ENCODE results near the gene DCAF7. TPM values are rescaled to one million over a fixed set of nuclear protein-coding genes. Genes with fewer than 3 reads are reported as not detected.

DCAF7 gene
- total RNA-seq, 1 experiment from 2014 or later = 91.5 TPM

DNA sequence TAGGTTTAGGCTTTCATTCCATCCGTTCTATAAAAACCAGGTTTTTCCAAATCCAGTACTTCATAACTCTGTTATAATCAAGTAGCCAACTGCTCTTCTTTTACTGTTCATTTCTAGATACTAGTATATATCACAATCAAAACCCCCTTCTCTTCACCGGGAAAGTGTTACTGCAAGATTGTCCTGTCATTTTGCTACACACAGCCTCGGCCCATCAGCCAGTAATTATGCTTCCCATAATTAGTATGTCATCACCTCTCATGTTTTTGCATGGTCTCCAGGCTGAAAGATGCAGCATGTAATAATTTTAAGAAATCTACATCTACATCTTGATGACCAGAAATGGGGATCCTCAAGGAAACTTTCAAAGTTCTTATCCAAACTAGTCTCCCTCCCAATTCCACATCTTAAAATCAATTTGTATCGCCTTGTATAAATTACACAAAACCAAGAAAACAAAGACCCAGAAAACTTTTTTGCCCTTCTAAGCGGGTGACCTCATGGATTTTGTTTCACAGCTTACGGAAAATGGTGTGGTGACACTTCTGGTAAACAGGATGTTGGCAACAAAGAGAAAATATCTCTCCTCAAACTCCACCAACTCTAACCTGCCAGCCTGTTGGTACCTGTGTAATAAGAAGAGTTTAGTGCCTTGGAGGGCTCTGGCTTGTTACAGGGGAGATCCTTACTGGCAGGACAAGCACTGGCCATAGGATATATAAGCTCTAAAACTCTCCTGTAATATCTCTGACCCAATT lies 59.7 kb downstream of the DCAF7 start:
- ChIA-PET POLR2A (no interaction called here), CTCF (interaction anchor here (3.0 to 4.3 kb wide), 2 partner anchors 13 to 184 kb away, joined by 67 to 104 read pairs; partner anchors contain the start of gene MAP3K3)
- H3K4me3 Mint-ChIP-seq = no peak overlapping the region
- ATAC-seq (no peak), DNase-seq (ENCODE audit: low spot score) (no peak)
- no peaks in the 10 kb centered on the region for H3K9me3 Mint-ChIP-seq
- H3K36me3 Mint-ChIP-seq = peaks cover 35% of the 10 kb centered on the region
- H3K4me1 Mint-ChIP-seq = no peaks in the 10 kb centered on the region
- H3K27me3 Mint-ChIP-seq (ENCODE audit: low read depth) = no peaks in the 10 kb centered on the region
- H3K27ac Mint-ChIP-seq = no peak overlapping the region
- TF ChIP-seq OVOL2 (CRISPR knock-in tag; IDR thresholded peaks at IDR 0.05; ENCODE audit: borderline replicate concordance) = no peak
- no peak for TF ChIP-seq ZNF512 (CRISPR knock-in tag; IDR thresholded peaks at IDR 0.05; ENCODE audit: borderline replicate concordance)
- TF ChIP-seq IRF2 (CRISPR knock-in tag; IDR thresholded peaks at IDR 0.05; ENCODE audit: borderline replicate concordance, low read depth) = no peak
- no peak for TF ChIP-seq NFE2L1 (CRISPR knock-in tag; IDR thresholded peaks at IDR 0.05)
- TF ChIP-seq, protein P1, sequence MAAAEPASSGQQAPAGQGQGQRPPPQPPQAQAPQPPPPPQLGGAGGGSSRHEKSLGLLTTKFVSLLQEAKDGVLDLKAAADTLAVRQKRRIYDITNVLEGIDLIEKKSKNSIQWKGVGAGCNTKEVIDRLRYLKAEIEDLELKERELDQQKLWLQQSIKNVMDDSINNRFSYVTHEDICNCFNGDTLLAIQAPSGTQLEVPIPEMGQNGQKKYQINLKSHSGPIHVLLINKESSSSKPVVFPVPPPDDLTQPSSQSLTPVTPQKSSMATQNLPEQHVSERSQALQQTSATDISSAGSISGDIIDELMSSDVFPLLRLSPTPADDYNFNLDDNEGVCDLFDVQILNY (CRISPR knock-in tag; IDR thresholded peaks at IDR 0.05) = no peak
- no peak for TF ChIP-seq E2F4 (CRISPR knock-in tag; IDR thresholded peaks at IDR 0.05; ENCODE audit: borderline replicate concordance, low read depth)

GRCh38 chr17:63610854-63611253 lies 60.6 kb downstream of the DCAF7 start:
- no peak for DNase-seq (ENCODE audit: low spot score)
- no peak overlapping the region for H3K4me3 Mint-ChIP-seq
- H3K27me3 Mint-ChIP-seq (ENCODE audit: low read depth) = no peaks in the 10 kb centered on the region
- H3K4me1 Mint-ChIP-seq = no peaks in the 10 kb centered on the region
- H3K36me3 Mint-ChIP-seq = peaks cover 27% of the 10 kb centered on the region
- CTCF ChIA-PET = interaction anchor here (1.1 to 4.3 kb wide), 10 partner anchors 12 to 185 kb away, joined by 4 to 104 read pairs (median 20); partner anchors contain the start of genes ACE and MAP3K3
- H3K9me3 Mint-ChIP-seq = no peaks in the 10 kb centered on the region
- POLR2A ChIA-PET = no interaction called here
- TF ChIP-seq JUN (CRISPR knock-in tag; IDR thresholded peaks at IDR 0.05) (no peak), ZNF263 (CRISPR knock-in tag; IDR thresholded peaks at IDR 0.05; ENCODE audit: low read depth) (no peak), ETV6 (CRISPR knock-in tag; IDR thresholded peaks at IDR 0.05) (no peak), E2F4 (CRISPR knock-in tag; IDR thresholded peaks at IDR 0.05; ENCODE audit: borderline replicate concordance, low read depth) (no peak), KAT7 (CRISPR knock-in tag; IDR thresholded peaks at IDR 0.05; ENCODE audit: borderline replicate concordance) (no peak), IRF2 (CRISPR knock-in tag; IDR thresholded peaks at IDR 0.05; ENCODE audit: borderline replicate concordance, low read depth) (no peak), SOX15 (CRISPR knock-in tag; IDR thresholded peaks at IDR 0.05) (no peak), MXD4 (CRISPR knock-in tag; IDR thresholded peaks at IDR 0.05; ENCODE audit: borderline replicate concordance) (no peak)
- TF ChIP-seq, protein P2, sequence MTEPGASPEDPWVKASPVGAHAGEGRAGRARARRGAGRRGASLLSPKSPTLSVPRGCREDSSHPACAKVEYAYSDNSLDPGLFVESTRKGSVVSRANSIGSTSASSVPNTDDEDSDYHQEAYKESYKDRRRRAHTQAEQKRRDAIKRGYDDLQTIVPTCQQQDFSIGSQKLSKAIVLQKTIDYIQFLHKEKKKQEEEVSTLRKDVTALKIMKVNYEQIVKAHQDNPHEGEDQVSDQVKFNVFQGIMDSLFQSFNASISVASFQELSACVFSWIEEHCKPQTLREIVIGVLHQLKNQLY (CRISPR knock-in tag; IDR thresholded peaks at IDR 0.05) = no peak
- no peak for ATAC-seq
- H3K27ac Mint-ChIP-seq = no peak overlapping the region

DNA sequence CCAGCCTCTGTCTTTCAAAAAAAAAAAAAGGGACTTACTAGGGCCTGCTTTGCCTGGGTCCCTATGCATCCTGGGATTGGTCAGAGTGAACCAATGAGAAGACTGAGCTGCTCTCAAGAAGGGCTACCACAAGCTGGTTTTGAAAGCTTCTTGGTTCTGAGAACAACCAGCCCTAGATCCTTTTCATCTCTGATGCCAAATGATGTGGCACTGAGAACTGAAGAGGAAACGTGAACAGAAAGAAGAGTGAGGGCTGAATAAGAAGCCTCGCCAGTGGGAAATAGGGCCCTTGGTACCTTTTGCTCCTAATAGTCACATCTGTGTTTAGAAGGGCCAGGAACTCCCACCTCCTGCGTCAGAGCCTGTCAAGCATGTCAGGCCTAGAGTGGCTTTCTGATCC lies 61.1 kb downstream of the DCAF7 start:
- Mint-ChIP-seq H3K27ac (no peak overlapping the region), H3K9me3 (no peaks in the 10 kb centered on the region), H3K4me1 (no peaks in the 10 kb centered on the region), H3K36me3 (peaks cover 22% of the 10 kb centered on the region), H3K27me3 (ENCODE audit: low read depth) (no peaks in the 10 kb centered on the region), H3K4me3 (no peak overlapping the region)
- peak; percentile 46 for ATAC-seq
- DNase-seq (ENCODE audit: low spot score) = no peak
- ChIA-PET CTCF (interaction anchor here (0.6 to 4.3 kb wide), 43 partner anchors 8 to 193 kb away, joined by 3 to 104 read pairs (median 5); partner anchors contain the start of genes ACE, DCAF7, KCNH6 and MAP3K3), POLR2A (no interaction called here)
- TF ChIP-seq TCF7 (CRISPR knock-in tag; IDR thresholded peaks at IDR 0.05; ENCODE audit: low read depth) = no peak
- no peak for TF ChIP-seq SMAD4 (CRISPR knock-in tag; IDR thresholded peaks at IDR 0.05)
- TF ChIP-seq, protein P3, sequence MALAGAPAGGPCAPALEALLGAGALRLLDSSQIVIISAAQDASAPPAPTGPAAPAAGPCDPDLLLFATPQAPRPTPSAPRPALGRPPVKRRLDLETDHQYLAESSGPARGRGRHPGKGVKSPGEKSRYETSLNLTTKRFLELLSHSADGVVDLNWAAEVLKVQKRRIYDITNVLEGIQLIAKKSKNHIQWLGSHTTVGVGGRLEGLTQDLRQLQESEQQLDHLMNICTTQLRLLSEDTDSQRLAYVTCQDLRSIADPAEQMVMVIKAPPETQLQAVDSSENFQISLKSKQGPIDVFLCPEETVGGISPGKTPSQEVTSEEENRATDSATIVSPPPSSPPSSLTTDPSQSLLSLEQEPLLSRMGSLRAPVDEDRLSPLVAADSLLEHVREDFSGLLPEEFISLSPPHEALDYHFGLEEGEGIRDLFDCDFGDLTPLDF (CRISPR knock-in tag; IDR thresholded peaks at IDR 0.05) = no peak
- TF ChIP-seq GRHL2 (CRISPR knock-in tag; IDR thresholded peaks at IDR 0.05; ENCODE audit: insufficient replicate concordance, severe bottlenecking) = no peak
- no peak for TF ChIP-seq NFYB (CRISPR knock-in tag; conservative IDR thresholded peaks at IDR 0.05; ENCODE audit: low read depth)
- TF ChIP-seq FOXJ3 (CRISPR knock-in tag; IDR thresholded peaks at IDR 0.05; ENCODE audit: borderline replicate concordance) = no peak
- TF ChIP-seq SMAD3 (CRISPR knock-in tag; IDR thresholded peaks at IDR 0.05; ENCODE audit: borderline replicate concordance) = no peak
- TF ChIP-seq ZNF121 (CRISPR knock-in tag; IDR thresholded peaks at IDR 0.05) = no peak
- TF ChIP-seq FOXK1 (CRISPR knock-in tag; IDR thresholded peaks at IDR 0.05) = no peak
- TF ChIP-seq ZNF396 (CRISPR knock-in tag; IDR thresholded peaks at IDR 0.05; ENCODE audit: borderline replicate concordance) = no peak
- TF ChIP-seq CREM (CRISPR knock-in tag; IDR thresholded peaks at IDR 0.05) = no peak
- no peak for TF ChIP-seq ESRRA (CRISPR knock-in tag; IDR thresholded peaks at IDR 0.05; ENCODE audit: borderline replicate concordance)
- TF ChIP-seq ZNF219 (CRISPR knock-in tag; IDR thresholded peaks at IDR 0.05; ENCODE audit: borderline replicate concordance) = no peak

Measured in WTC11 (cell line).